Germinal center (tissue), 1 donor: ENCODE results near the gene SNORC.
A peak's percentile ranks its signal among the peaks of the same experiment; 100 is the strongest.

Experiments used
- DNase-seq: peaks from one replicate; pipeline ENCODE4 v3.0.0; 2012; ENCODE audit warnings: mixed read lengths, low spot score

Gene SNORC

GRCh38 chr2:232926431-232926939 lies 56.4 kb downstream of the SNORC start:
- DNase-seq = no peak

- no peak for DNase-seq
Measured at GRCh38 chr2:232927032-232927792, 57.1 kb downstream of the SNORC start.

- DNase-seq = peak; percentile 42
Measured at GRCh38 chr2:232927793-232928550, 57.9 kb downstream of the SNORC start.
